GM12878 (cell line): Measurements from ENCODE around the gene CFI. TPM values are rescaled to one million over a fixed set of nuclear protein-coding genes. Genes with fewer than 3 reads are reported as not detected.

Experiments
- ATAC-seq: fragments of 200-7000 bp; cut with Tn5 transposase; 3 replicates; pipeline ENCODE4 v1.9.1; 2020; ENCODE audit warnings: mild to moderate bottlenecking, moderate library complexity
- BruUV-seq: library from RNA; stranded (reverse); fragments of 400-500 nt; replicated peaks from 2 replicates; lab custom pipeline; 2021; lab: Mats Ljungman, UMichigan
- CTCF ChIA-PET: fragments of 300-600 bp; sonication (Branson Sonifier 250); formaldehyde crosslinking; extraction: SDS; loops from one replicate; lab custom pipeline; 2021; ENCODE audit warnings: inconsistent platforms; lab: Yijun Ruan, JAX
- POLR2A ChIA-PET: fragments of 350-600 bp; formaldehyde crosslinking; extraction: SDS; loops from one replicate; lab custom pipeline; 2021; ENCODE audit warnings: inconsistent platforms; lab: Charles Lee
- RAD21 ChIA-PET: fragments of 300-600 bp; sonication (Branson Sonifier 250); formaldehyde crosslinking; loops from one replicate; lab custom pipeline; 2023; ENCODE audit warnings: antibody characterized with exemption; ENCODE audit not compliant: unreplicated experiment; lab: Charles Lee
- SMC1A ChIA-PET: fragments of 300-600 bp; sonication (Branson Sonifier 250); formaldehyde crosslinking; loops from one replicate; lab custom pipeline; 2023; ENCODE audit not compliant: unreplicated experiment, uncharacterized antibody; lab: Charles Lee
- DNase-seq: peaks from one replicate; pipeline ENCODE4 v3.0.0-alpha.2; 2011; ENCODE audit warnings: low read depth, low spot score
- FAIRE-seq: peaks from 3 replicates; lab custom pipeline; 2011; peaks lifted over from hg19 to GRCh38; lab: Jason Lieb, UNC
- H2AFZ ChIP-seq: 2 replicates; pipeline ENCODE4 v1.6.0; 2011; ENCODE audit warnings: low read depth, low read length, control low read depth; ENCODE audit not compliant: control insufficient read depth
- H3K27ac ChIP-seq: 2 replicates; pipeline ENCODE4 v1.5.1; 2011; ENCODE audit warnings: control low read depth; ENCODE audit not compliant: control insufficient read depth, insufficient read depth
- H3K27me3 ChIP-seq, 2 experiments: replicated peaks in 1 of 2; 2 replicates each; pipeline versions ENCODE4 v1.6.0 to v1.6.1; 2011; ENCODE audit warnings: low read length in 1 of 2; ENCODE audit not compliant: control insufficient read depth in 2 of 2, insufficient read depth in 2 of 2
- H3K36me3 ChIP-seq, 2 experiments: 2 replicates each; pipeline ENCODE4 v1.5.1; 2011; ENCODE audit warnings: low read length in 1 of 2; ENCODE audit not compliant: control insufficient read depth in 2 of 2, insufficient read depth in 2 of 2
- H3K4me1 ChIP-seq: 2 replicates; pipeline ENCODE4 v1.6.1; 2011; ENCODE audit warnings: mild to moderate bottlenecking, low read length, moderate library complexity, mixed read lengths; ENCODE audit not compliant: control insufficient read depth, insufficient read depth
- H3K4me2 ChIP-seq: 2 replicates; pipeline ENCODE4 v1.6.0; 2011; ENCODE audit warnings: control low read depth; ENCODE audit not compliant: control insufficient read depth, insufficient read depth
- H3K4me3 ChIP-seq: fragments of 200-600 bp; sonication (generic); 2 replicates; pipeline ENCODE4 v1.5.1; 2016
- H3K79me2 ChIP-seq: 2 replicates; pipeline ENCODE4 v1.6.0; 2011; ENCODE audit warnings: low read length; ENCODE audit not compliant: control insufficient read depth, insufficient read depth
- H3K9ac ChIP-seq: 2 replicates; pipeline ENCODE4 v1.8.0; 2011; ENCODE audit warnings: low read length, control low read depth, mixed read lengths; ENCODE audit not compliant: control insufficient read depth, insufficient read depth
- H3K9me3 ChIP-seq: replicated peaks from 3 replicates; pipeline ENCODE4 v1.5.1; 2011; ENCODE audit warnings: mild to moderate bottlenecking, low read length; ENCODE audit not compliant: control insufficient read depth, insufficient read depth
- H4K20me1 ChIP-seq: 2 replicates; pipeline ENCODE4 v1.6.0; 2011; ENCODE audit not compliant: control insufficient read depth, insufficient read depth
- EED ChIP-seq: sonication (generic); IDR thresholded peaks from 2 replicates; pipeline ENCODE4 v1.6.1; 2016; ENCODE audit warnings: antibody characterized with exemption, low read depth
- FOXM1 ChIP-seq: IDR thresholded peaks from 2 replicates; pipeline ENCODE4 v1.6.1; 2012; ENCODE audit warnings: low read depth, mild to moderate bottlenecking, inconsistent platforms, low read length, moderate library complexity
- JUNB ChIP-seq: IDR thresholded peaks from 2 replicates; pipeline ENCODE4 v1.6.1; 2016; ENCODE audit warnings: antibody characterized with exemption, mild to moderate bottlenecking
- POLR2A ChIP-seq: IDR thresholded peaks from 2 replicates; pipeline ENCODE4 v1.6.1; 2011; ENCODE audit warnings: low read depth, mild to moderate bottlenecking, low read length
- SP1 ChIP-seq: IDR thresholded peaks from one replicate; pipeline ENCODE4 v1.6.1; 2011; ENCODE audit warnings: low read depth, low read length
- SREBF1 ChIP-seq: IDR thresholded peaks from 2 replicates; pipeline ENCODE4 v1.6.1; 2012; ENCODE audit warnings: mild to moderate bottlenecking, low read length
- SRF ChIP-seq, 2 experiments: IDR thresholded peaks; 2 replicates each; pipeline ENCODE4 v1.6.1; 2011; ENCODE audit warnings: low read depth in 2 of 2, low read length in 2 of 2, mild to moderate bottlenecking in 1 of 2, moderate library complexity in 1 of 2
- ZBTB4 ChIP-seq: fragments of 450-650 bp; formaldehyde crosslinking; IDR thresholded peaks from 2 replicates; pipeline ENCODE4 v1.4.0; 2022; ENCODE audit warnings: mild to moderate bottlenecking, moderate library complexity
- WGBS: methylation state at CpG from one replicate; pipeline ENCODE4 v1.1.6; 2016; ENCODE audit warnings: low lambda C conversion rate; ENCODE audit not compliant: insufficient replicate concordance, insufficient coverage; ENCODE audit errors: missing lambda C conversion rate; 5-methylcytosine and 5-hydroxymethylcytosine counted together
- in situ Hi-C: fragments of 300-500 bp; cut with MboI; formaldehyde crosslinking; loops from 9 replicates; pipeline ENCODE4 v1.14.3; 2018; ENCODE audit warnings: mixed read lengths
- intact Hi-C: fragments of 100-400 bp; cut with micrococcal nuclease; formaldehyde crosslinking; loops from one replicate; pipeline ENCODE4 v1.14.2; 2022; ENCODE audit not compliant: unreplicated experiment
- polyA plus RNA-seq, 11 experiments: library from polyadenylated mRNA; depleted of rRNA in 4 of 11; unstranded in 6 of 11; stranded (reverse) in 5 of 11; fragments of >200 nt; fragmentation: Nextera tagmentation in 4 of 11; fragmentation: Illumina TruSeq in 1 of 11; extraction: Ambion mirVana in 4 of 11; extraction: Trizol in 1 of 11; gene quantifications; 1 replicate in 1 of 11; 2 replicates in 10 of 11; pipeline versions ENCODE4 v1.2.1 to v1.2.3, GENCODE V29; 2011 to 2016; ENCODE audit warnings: inconsistent platforms in 2 of 11, missing spikeins in 2 of 11, low read depth in 1 of 11
- total RNA-seq, 4 experiments: library from RNA; depleted of rRNA in 3 of 4; stranded (reverse); fragments of >200 nt in 3 of 4; fragmentation: Illumina TruSeq in 1 of 4; extraction: Trizol in 1 of 4; gene quantifications; 2 replicates each; pipeline versions ENCODE4 v1.2.1 to v1.2.3, GENCODE V29; 2013 to 2021

Gene CFI
- total and polyA plus RNA-seq, 10 of the 15 experiments (the other 5 are each of a cell fraction or from before 2014, with no cell fraction given): 0.15 to 0.28 TPM; not detected in 8

GRCh38 chr4:109699553-109700225, 102.1 kb downstream of the CFI start:
- WGBS: 99% methylated on average over 8 of the region's 8 CpGs
- ATAC-seq (no peak), FAIRE-seq (no peak), DNase-seq (no peak)
- no peak overlapping the region for H3K4me2 ChIP-seq
- in situ Hi-C loops: no loop called here
- H2AFZ ChIP-seq: no peak overlapping the region
- H3K36me3 ChIP-seq: no peaks in the 10 kb centered on the region; a peak in 1 of 4 replicates
- ChIA-PET CTCF (interaction anchor here (0.6 to 2.9 kb wide), 12 partner anchors 9 to 278 kb away, joined by 3 to 11 read pairs (median 4); partner anchors contain the start of genes CFI and RRH), RAD21 (interaction anchor here (1.2 to 2.6 kb wide), 3 partner anchors 9 to 266 kb away, joined by 3 to 10 read pairs (median 5); partner anchors contain the start of gene SEC24B), POLR2A (interaction anchor here (0.9 to 2.5 kb wide), 3 partner anchors 9 to 139 kb away, joined by 4 to 13 read pairs (median 9); partner anchors contain the start of gene MCUB), SMC1A (interaction anchor here (0.7 to 6.3 kb wide), 13 partner anchors 10 to 142 kb away, joined by 3 to 27 read pairs (median 5); partner anchors contain the start of gene RRH)
- H3K9ac ChIP-seq: no peak overlapping the region
- no peak overlapping the region for H3K4me3 ChIP-seq
- no peak overlapping the region for H3K27ac ChIP-seq
- BruUV-seq: no TSS peak
- no peaks in the 10 kb centered on the region for H4K20me1 ChIP-seq
- TF ChIP-seq SP1: no peak
- no peak for TF ChIP-seq JUNB
- TF ChIP-seq SRF (IDR thresholded peaks at IDR 0.05; ENCODE audit: low read depth in 2 of 2, low read length in 2 of 2): no peak
- TF ChIP-seq SREBF1: no peak
- no peak for TF ChIP-seq EED
- H3K4me1 ChIP-seq: peaks cover 14% of the 10 kb centered on the region
- no peaks in the 10 kb centered on the region for H3K27me3 ChIP-seq
- no peaks in the 10 kb centered on the region for H3K9me3 ChIP-seq
- intact Hi-C loops: loop anchor here (10.0 kb wide), 1 partner anchor 275 kb away; no protein-coding TSS in a partner anchor
- H3K79me2 ChIP-seq: peaks cover 6% of the 10 kb centered on the region

- POLR2A ChIA-PET: interaction anchor here (1.1 kb wide), 1 partner anchor 135 kb away, joined by 3 read pairs; no protein-coding TSS in a partner anchor
- peaks cover 14% of the 10 kb centered on the region for H3K4me1 ChIP-seq
- DNase-seq: no peak
- RAD21 ChIA-PET: no interaction called here
- no peak overlapping the region; the same call in 1 of the 2 replicates for H3K4me2 ChIP-seq
- H3K36me3 ChIP-seq: peaks cover 0 to 4% of the 10 kb centered on the region in 2 experiments; a peak in 2 of 4 replicates
- CTCF ChIA-PET: interaction anchor here (0.7 to 1.1 kb wide), 3 partner anchors 14 to 519 kb away, joined by 3 to 4 read pairs (median 3); partner anchors contain the start of gene CFI
- SMC1A ChIA-PET: interaction anchor here (4.1 to 6.3 kb wide), 2 partner anchors 8 to 33 kb away, joined by 18 to 27 read pairs; no protein-coding TSS in a partner anchor
- TF ChIP-seq POLR2A (no peak), ZBTB4 (CRISPR knock-in tag) (no peak), FOXM1 (no peak)
- H3K9me3 ChIP-seq: no peaks in the 10 kb centered on the region
- in situ Hi-C loops (no loop called here), intact Hi-C loops (no loop called here)
- ATAC-seq: no peak
- no peaks in the 10 kb centered on the region for H4K20me1 ChIP-seq
- no peak overlapping the region for H3K4me3 ChIP-seq
- H2AFZ ChIP-seq: no peak overlapping the region
- no peak overlapping the region for H3K9ac ChIP-seq
- peaks cover 6% of the 10 kb centered on the region for H3K79me2 ChIP-seq
- FAIRE-seq: no peak
- WGBS: 89% methylated on average over 1 of the region's 1 CpG
- no peaks in the 10 kb centered on the region for H3K27me3 ChIP-seq
- BruUV-seq: no TSS peak
- no peak overlapping the region for H3K27ac ChIP-seq
Measured at GRCh38 chr4:109698656-109699055, 103.1 kb downstream of the CFI start.
